OCI-LY3 (cell line): ENCODE measurements around the gene ZNF814.

Experiments used
- CTCF ChIP-seq: fragments of 200-600, 300-600 bp; sonication (generic); IDR thresholded peaks from 2 replicates; pipeline ENCODE4 v1.5.1; 2014; ENCODE audit warnings: antibody characterized with exemption, low read length, low read depth
- EZH2phosphoT487 ChIP-seq: fragments of 200-600 bp; shearing (Covaris generic); IDR thresholded peaks from 2 replicates; pipeline ENCODE4 v1.6.1; 2018; ENCODE audit warnings: antibody characterized with exemption, mixed run types, low read depth

DNA sequence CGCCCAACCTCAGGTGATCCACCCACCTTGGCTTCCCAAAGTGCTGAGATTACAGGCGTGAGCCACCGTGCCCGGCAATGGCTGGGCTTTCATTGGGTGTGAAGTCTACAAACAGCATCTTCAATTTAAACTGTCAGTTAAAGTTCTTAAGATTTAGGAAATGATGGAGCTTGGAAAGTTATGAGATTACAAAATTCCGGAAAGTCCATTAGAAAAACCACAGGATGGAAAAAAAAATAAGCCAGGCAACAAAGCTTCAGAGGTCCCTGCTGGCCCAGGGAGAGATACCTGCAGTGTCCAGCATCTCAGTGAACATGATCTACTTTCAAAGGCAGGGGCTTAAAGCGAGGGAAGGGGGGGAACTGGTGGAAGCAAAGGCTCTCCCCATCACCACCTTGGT lies 63.3 kb downstream of the ZNF814 start:
- TF ChIP-seq CTCF (no peak), EZH2phosphoT487 (no peak)
